ENCODE measurements around the gene LPAR6.

The LPAR6 gene

GRCh38 chr13:48411841-48412531 is 927 bp downstream of the LPAR6 start:
- DNase-seq: peak in 1 of 2 experiments; percentile 43

- DNase-seq: no peak
Observed at GRCh38 chr13:48411147-48411794, 1.6 kb downstream of the LPAR6 start.

- DNase-seq: peak in 1 of 2 experiments; percentile 22
Observed at GRCh38 chr13:48410199-48410598, 2.7 kb downstream of the LPAR6 start.

- no peak for DNase-seq
Observed at GRCh38 chr13:48405875-48406274, 7.0 kb downstream of the LPAR6 start.

GRCh38 chr13:48404952-48405351 is 8.0 kb downstream of the LPAR6 start:
- no peak for DNase-seq

GRCh38 chr13:48403913-48404312 is 9.0 kb downstream of the LPAR6 start:
- no peak for DNase-seq

- no peak for DNase-seq
Observed at GRCh38 chr13:48403151-48403631, 9.7 kb downstream of the LPAR6 start.

- no peak for DNase-seq
Observed at GRCh38 chr13:48402325-48402932, 10.5 kb downstream of the LPAR6 start.

- DNase-seq: no peak
Observed at GRCh38 chr13:48401480-48401879, 11.4 kb downstream of the LPAR6 start.

- no peak for DNase-seq
Observed at GRCh38 chr13:48400850-48401291, 12.0 kb downstream of the LPAR6 start.

GRCh38 chr13:48400090-48400694 is 12.7 kb downstream of the LPAR6 start:
- DNase-seq: no peak

- DNase-seq: no peak
Observed at GRCh38 chr13:48398450-48399095, 14.3 kb downstream of the LPAR6 start.

GRCh38 chr13:48397744-48398143 is 15.2 kb downstream of the LPAR6 start:
- no peak for DNase-seq

GRCh38 chr13:48393698-48394085 is 19.2 kb downstream of the LPAR6 start:
- no peak for DNase-seq

- no peak for DNase-seq
Observed at GRCh38 chr13:48393030-48393697, 19.7 kb downstream of the LPAR6 start.

- DNase-seq: no peak
Observed at GRCh38 chr13:48391257-48391656, 21.7 kb downstream of the LPAR6 start.

- no peak for DNase-seq
Observed at GRCh38 chr13:48386816-48387215, 26.1 kb downstream of the LPAR6 start.

- no peak for DNase-seq
Observed at GRCh38 chr13:48383384-48383783, 29.5 kb downstream of the LPAR6 start.

GRCh38 chr13:48380581-48380980 is 32.3 kb downstream of the LPAR6 start:
- DNase-seq: no peak

GRCh38 chr13:48377857-48378256 is 35.1 kb downstream of the LPAR6 start:
- DNase-seq: no peak

- DNase-seq: no peak
Observed at GRCh38 chr13:48370815-48371214, 42.1 kb downstream of the LPAR6 start.

- DNase-seq: no peak
Observed at GRCh38 chr13:48369988-48370387, 42.9 kb downstream of the LPAR6 start.
